GM19452 (cell line): ENCODE data around the gene EDN2.

Experiments
- ATAC-seq: cut with Tn5 transposase; IDR thresholded peaks from one replicate; pipeline ENCODE4 v1.9.1; 2021; ENCODE audit not compliant: unreplicated experiment

The EDN2 gene

GRCh38 chr1:41440321-41441085 lies 44.0 kb downstream of the EDN2 start:
- ATAC-seq, result no peak

DNA sequence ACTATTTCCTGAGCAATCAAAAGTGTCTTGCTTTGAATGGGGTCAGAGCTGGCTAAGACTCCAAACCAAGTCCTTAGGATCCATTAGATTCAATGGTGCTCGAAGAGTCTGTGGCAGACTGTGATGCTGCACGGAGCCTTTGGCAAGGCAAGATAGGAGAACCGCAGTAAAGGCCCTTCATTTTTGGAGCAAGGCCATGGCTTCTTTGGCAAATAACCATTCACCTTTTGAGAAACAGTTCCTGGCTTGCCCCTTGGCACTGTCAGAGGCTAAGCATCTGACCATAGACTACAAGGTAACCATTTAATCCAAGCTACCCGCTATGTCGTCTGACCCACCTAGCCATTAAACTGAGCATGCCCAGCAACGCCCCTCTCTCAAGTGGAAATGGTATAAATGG lies 45.2 kb downstream of the EDN2 start:
- no peak for ATAC-seq

DNA sequence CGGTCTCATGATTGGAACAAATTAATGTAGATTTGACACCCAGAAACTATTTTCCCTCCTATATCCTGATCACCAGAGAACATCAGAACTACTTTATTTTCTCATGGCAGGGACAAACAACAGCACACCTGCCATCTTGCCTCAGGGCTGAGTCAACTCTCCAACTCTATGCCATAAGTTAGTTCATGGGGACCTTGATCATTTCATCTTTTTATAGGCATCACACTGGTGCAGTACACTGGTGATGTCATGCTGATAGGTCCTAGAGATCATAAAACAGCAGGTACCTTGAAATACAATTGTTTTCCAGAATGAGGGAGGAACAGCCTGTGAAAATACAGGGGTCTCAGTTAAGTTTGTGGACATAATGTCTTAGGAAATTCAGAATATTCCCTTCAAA lies 45.8 kb downstream of the EDN2 start:
- no peak for ATAC-seq

DNA sequence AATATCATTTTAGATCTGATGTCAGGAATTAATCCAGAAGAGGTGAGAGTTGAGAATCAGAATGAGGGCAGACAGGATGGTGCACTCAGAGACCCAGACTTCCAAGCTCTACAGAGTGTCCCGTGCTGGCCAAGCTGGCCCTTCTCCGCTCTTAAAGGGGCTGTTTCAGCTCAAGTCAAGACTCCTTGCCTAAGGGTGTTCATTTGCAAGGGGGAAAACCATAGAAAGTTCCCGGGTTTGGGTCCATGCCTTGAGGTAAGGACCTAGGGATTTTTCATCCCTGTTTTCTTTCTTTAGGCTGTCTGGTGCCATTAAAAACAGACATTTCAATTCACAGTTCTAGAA lies 47.5 kb downstream of the EDN2 start:
- ATAC-seq, result no peak

DNA sequence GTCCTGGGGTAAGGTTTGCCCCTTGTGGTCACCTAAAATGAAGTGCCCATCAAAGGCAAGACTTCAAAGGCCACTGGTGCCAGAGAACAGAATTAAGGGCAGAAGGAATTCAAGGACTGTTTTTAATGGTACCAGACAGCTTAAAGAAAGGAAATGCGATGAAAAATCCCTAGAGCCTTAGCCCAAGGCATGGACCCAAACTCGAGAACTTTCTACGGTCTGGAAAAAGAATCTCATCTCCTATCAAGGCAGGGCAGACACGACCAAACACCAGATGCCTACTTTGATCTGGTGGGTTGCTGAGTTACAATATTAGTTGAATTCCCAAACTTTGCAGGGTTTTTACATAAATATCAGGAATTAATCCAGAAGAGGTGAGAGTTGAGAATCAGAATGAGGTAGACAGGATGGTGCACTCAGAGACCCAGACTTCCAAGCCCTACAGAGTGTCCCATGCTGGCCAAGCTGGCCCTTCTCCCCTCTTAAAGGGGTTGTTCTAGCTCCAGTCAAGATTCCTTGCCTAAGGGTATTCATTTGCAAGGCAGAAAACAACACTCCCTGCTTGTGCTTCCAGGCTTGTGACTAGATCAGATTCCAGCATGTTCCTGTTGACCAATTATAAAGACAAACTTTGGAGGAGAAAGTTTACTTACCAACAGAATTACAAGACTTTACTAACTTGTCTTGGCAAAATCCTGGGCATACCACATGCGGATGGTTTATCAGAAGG lies 48.0 kb downstream of the EDN2 start:
- no peak for ATAC-seq

DNA sequence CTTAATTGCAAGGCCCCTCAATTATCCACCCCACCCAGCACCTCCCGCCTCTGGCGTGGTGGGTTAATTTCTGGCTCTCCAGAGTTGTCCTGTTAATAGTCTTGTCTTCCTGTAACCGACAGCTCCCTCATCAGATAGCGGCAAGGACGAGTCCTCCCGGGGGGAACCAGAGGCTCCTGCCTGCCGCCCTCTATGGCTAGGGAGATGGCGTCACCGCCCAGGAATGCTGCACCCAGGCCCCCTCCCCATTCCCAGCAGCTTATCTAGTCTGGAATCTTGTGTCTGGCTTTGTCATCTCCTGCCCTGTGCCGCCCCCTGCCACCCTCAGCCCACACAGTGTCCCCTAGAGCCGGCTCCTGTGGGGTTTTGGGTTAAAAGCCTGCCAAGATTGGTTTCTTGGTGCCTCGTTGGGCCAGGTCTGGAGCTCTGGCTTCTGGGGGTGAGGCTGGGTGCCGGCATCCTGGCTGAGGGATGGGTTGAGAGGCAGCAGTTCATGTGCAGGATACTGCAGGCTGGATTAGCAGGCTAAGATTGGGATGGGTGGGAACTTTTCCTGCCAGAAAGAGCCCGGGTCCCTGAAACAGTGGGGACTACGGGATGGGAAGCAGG lies 48.8 kb downstream of the EDN2 start:
- ATAC-seq, result no peak

GRCh38 chr1:41434748-41435449 lies 49.6 kb downstream of the EDN2 start:
- no peak for ATAC-seq

- ATAC-seq, result no peak
Observed at GRCh38 chr1:41434306-41434705, 50.2 kb downstream of the EDN2 start.

DNA sequence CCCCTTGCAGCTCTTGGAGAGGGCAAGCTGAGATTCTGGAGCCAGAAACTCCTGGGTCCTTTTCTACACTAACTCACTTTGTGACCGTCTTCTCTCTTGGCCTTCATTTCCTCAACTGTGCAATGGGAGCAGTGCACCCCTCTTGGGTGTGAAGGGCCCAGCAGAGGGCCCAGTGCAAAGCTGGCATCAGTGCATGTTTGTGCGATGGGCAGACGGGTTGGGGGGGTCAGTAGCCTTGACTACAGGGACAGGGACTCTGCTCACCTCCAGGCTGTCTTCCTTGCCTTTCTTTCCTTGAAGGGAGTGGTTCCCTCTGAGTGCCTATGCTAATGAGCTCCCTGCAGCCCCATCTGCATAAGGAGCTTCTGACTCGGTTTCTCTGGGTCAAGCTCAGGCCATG lies 51.0 kb downstream of the EDN2 start:
- no peak for ATAC-seq

GRCh38 chr1:41432481-41433280 lies 51.8 kb downstream of the EDN2 start:
- ATAC-seq, result no peak

DNA sequence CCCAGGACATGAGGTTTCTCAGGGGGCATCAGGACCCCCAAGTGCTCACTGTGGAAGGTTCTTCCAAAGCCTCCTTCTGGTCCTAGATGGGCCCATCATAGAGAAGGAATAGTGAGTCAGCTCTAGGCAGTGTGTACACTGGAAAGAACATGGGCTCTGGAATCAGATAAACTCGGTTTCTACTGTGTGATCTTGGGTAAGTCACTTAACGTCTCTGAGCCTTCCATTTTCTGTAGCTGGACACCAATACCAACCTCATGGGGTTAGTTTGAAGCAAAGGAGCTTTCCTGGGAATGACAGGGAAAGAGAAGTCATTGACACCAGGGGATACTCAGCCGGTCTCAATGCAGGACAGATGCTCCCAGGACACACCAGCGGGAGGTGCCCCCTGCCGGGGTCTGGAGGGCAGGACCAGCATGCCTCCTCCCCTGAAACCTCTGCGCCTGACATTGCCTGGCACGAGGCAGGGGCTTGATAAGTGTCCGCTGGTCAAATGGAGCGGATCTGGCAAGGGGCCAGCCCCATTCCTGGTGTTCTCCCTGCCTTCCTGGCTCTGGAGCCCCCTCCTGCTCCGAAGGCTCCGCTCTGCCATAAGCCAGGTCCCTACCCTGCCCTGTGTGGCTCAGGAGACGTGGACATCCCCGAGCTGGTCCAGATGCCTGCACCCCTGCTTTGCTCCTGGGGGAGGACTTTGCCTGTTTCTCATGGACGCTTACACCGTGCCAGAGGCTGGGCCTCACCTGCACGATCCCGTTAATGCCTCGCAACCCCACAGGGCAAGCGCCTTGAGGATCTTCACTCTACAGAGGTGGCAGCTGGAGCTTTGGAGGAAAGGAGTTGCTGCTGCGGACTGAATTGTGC lies 52.8 kb downstream of the EDN2 start:
- no peak for ATAC-seq

GRCh38 chr1:41430582-41430981 lies 53.9 kb downstream of the EDN2 start:
- no peak for ATAC-seq

DNA sequence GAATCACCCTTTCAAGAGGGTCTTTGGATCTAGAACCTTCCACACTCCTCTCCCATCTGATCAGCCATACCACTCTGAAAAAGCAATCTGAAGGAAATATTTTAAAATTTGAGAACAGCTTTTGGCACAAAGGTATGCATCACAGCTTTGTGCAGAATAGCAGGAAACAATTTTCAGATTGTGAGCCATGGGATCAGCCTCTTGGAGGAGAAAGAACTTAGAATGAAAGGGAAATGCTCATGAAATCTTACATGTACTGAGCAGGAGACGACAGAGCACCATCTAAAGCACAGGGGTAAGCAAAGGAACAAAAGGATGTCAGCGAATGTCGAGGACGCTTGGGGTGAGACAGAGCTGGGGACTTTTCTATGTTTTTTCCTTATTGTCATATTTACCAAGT lies 54.4 kb downstream of the EDN2 start:
- ATAC-seq, result no peak

- no peak for ATAC-seq
Observed at GRCh38 chr1:41429641-41430035, 54.8 kb downstream of the EDN2 start.
